Caco-2 (cell line): Measurements from ENCODE around the gene INSYN1. TPM values are rescaled to one million over a fixed set of nuclear protein-coding genes. Genes with fewer than 3 reads are reported as not detected.

Source experiments
- BruUV-seq: library from RNA; stranded (reverse); fragments of 400-500 nt; replicated peaks from 2 replicates; lab custom pipeline; 2021; lab: Mats Ljungman, UMichigan
- CTCF ChIA-PET: fragments of 300-600 bp; sonication (Branson Sonifier 250); formaldehyde crosslinking; loops from one replicate; lab custom pipeline; 2022; ENCODE audit warnings: antibody characterized with exemption; lab: Charles Lee
- POLR2A ChIA-PET: fragments of 300-600 bp; sonication (Branson Sonifier 250); formaldehyde crosslinking; loops from one replicate; lab custom pipeline; 2022; ENCODE audit warnings: antibody characterized with exemption; lab: Charles Lee
- DNase-seq, 2 experiments: peaks; one replicate each; pipeline versions ENCODE4 v3.0.0 to v3.0.0-alpha.2; 2020 to 2022
- H3K27me3 ChIP-seq: replicated peaks from 2 replicates; pipeline ENCODE4 v1.6.0; 2011; ENCODE audit warnings: low read length; ENCODE audit not compliant: control insufficient read depth, insufficient read depth
- H3K36me3 ChIP-seq: 2 replicates; pipeline ENCODE4 v1.5.1; 2011; ENCODE audit warnings: low read length; ENCODE audit not compliant: control insufficient read depth, insufficient read depth
- H3K4me1 ChIP-seq: fragments of 250-450 bp; sonication (Bioruptor Pico); 2 replicates; pipeline ENCODE4 v1.5.1; 2020; ENCODE audit warnings: mild to moderate bottlenecking
- H3K4me3 ChIP-seq: 2 replicates; pipeline ENCODE4 v1.5.1; 2011; ENCODE audit warnings: low read depth, mild to moderate bottlenecking, control low read depth, low read length
- H3K9me3 ChIP-seq: fragments of 250-450 bp; sonication (Bioruptor Pico); 2 replicates; pipeline ENCODE4 v1.5.1; 2020; ENCODE audit warnings: mild to moderate bottlenecking, moderate library complexity
- H3K27ac Mint-ChIP-seq: one replicate; pipeline ENCODE4 v1.8.0; 2022; ENCODE audit warnings: mixed read lengths; ENCODE audit not compliant: unreplicated experiment
- H3K27me3 Mint-ChIP-seq: one replicate; pipeline ENCODE4 v1.8.0; 2022; ENCODE audit warnings: mixed read lengths; ENCODE audit not compliant: insufficient read depth, unreplicated experiment
- H3K36me3 Mint-ChIP-seq: one replicate; pipeline ENCODE4 v1.8.0; 2022; ENCODE audit warnings: mild to moderate bottlenecking, mixed read lengths; ENCODE audit not compliant: insufficient read depth, unreplicated experiment
- H3K4me1 Mint-ChIP-seq: one replicate; pipeline ENCODE4 v1.8.0; 2022; ENCODE audit warnings: low read depth, mixed read lengths; ENCODE audit not compliant: unreplicated experiment
- H3K4me3 Mint-ChIP-seq: one replicate; pipeline ENCODE4 v1.8.0; 2022; ENCODE audit warnings: mild to moderate bottlenecking, moderate library complexity, mixed read lengths; ENCODE audit not compliant: unreplicated experiment
- H3K9me3 Mint-ChIP-seq: one replicate; pipeline ENCODE4 v1.8.0; 2022; ENCODE audit warnings: mixed read lengths; ENCODE audit not compliant: unreplicated experiment
- CTCF ChIP-seq, 2 experiments: fragments of 200-600 bp in 1 of 2; IDR thresholded peaks; 1 replicate in 1 of 2; 2 replicates in 1 of 2; pipeline versions ENCODE4 v1.5.1 to v1.8.0; 2011 to 2022; ENCODE audit warnings: antibody characterized with exemption in 1 of 2, control low read depth in 1 of 2, inconsistent platforms in 1 of 2, low read depth in 1 of 2, low read length in 1 of 2, mild to moderate bottlenecking in 1 of 2, moderate library complexity in 1 of 2; ENCODE audit not compliant: insufficient read depth in 1 of 2, severe bottlenecking in 1 of 2, unreplicated experiment in 1 of 2
- intact Hi-C: fragments of 100-400 bp; cut with micrococcal nuclease; formaldehyde crosslinking; loops from one replicate; pipeline ENCODE4 v1.10.0; 2022; ENCODE audit not compliant: unreplicated experiment
- total RNA-seq: library from RNA; stranded (reverse); gene quantifications from 2 replicates; pipeline ENCODE4 v1.2.3, GENCODE V29; 2022

Gene INSYN1
- total RNA-seq, 1 experiment from 2014 or later: 0.41 TPM

- no peak for TF ChIP-seq CTCF (IDR thresholded peaks at IDR 0.05; ENCODE audit: insufficient read depth in 1 of 2, low read depth in 1 of 2, low read length in 1 of 2, severe bottlenecking in 1 of 2, unreplicated experiment in 1 of 2)
- no peak for DNase-seq
- CTCF ChIA-PET: no interaction called here
Measured at GRCh38 chr15:73766598-73766997, 13.4 kb upstream of the INSYN1 start.

GRCh38 chr15:73765778-73766177 lies 12.6 kb upstream of the INSYN1 start:
- H3K9me3 Mint-ChIP-seq: peaks cover 9% of the 10 kb centered on the region
- BruUV-seq: no TSS peak
- no peaks in the 10 kb centered on the region for H3K27me3 ChIP-seq

More at GRCh38 chr15:73766598-73766997, 13.4 kb upstream of the INSYN1 start:
- no peaks in the 10 kb centered on the region for H3K36me3 ChIP-seq
- Mint-ChIP-seq H3K9me3 (peaks cover 9% of the 10 kb centered on the region), H3K4me3 (no peak overlapping the region), H3K4me1 (no peaks in the 10 kb centered on the region), H3K27me3 (peaks cover 32% of the 10 kb centered on the region), H3K36me3 (no peaks in the 10 kb centered on the region), H3K27ac (no peak overlapping the region)
- no peak overlapping the region for H3K4me3 ChIP-seq
- intact Hi-C loops: no loop called here
- no peaks in the 10 kb centered on the region for H3K9me3 ChIP-seq
- H3K27me3 ChIP-seq: no peaks in the 10 kb centered on the region; the same call in 1 of the 2 replicates
- no peaks in the 10 kb centered on the region for H3K4me1 ChIP-seq
- no TSS peak for BruUV-seq
- POLR2A ChIA-PET: no interaction called here

GRCh38 chr15:73763931-73764330 lies 10.8 kb upstream of the INSYN1 start:
- no peaks in the 10 kb centered on the region for H3K27me3 ChIP-seq
- Mint-ChIP-seq H3K4me1 (no peaks in the 10 kb centered on the region), H3K27ac (no peak overlapping the region), H3K36me3 (no peaks in the 10 kb centered on the region), H3K9me3 (peaks cover 9% of the 10 kb centered on the region), H3K27me3 (peaks cover 16% of the 10 kb centered on the region), H3K4me3 (no peak overlapping the region)
- H3K36me3 ChIP-seq: no peaks in the 10 kb centered on the region
- H3K9me3 ChIP-seq: no peaks in the 10 kb centered on the region
- ChIA-PET POLR2A (no interaction called here), CTCF (no interaction called here)
- no peak for DNase-seq
- no peak for TF ChIP-seq CTCF (IDR thresholded peaks at IDR 0.05; ENCODE audit: insufficient read depth in 1 of 2, low read depth in 1 of 2, low read length in 1 of 2, severe bottlenecking in 1 of 2, unreplicated experiment in 1 of 2)
- H3K4me1 ChIP-seq: no peaks in the 10 kb centered on the region
- no peak overlapping the region for H3K4me3 ChIP-seq
- BruUV-seq: no TSS peak
- intact Hi-C loops: no loop called here

More at GRCh38 chr15:73765778-73766177, 12.6 kb upstream of the INSYN1 start:
- Mint-ChIP-seq H3K27ac (no peak overlapping the region), H3K36me3 (no peaks in the 10 kb centered on the region), H3K4me3 (no peak overlapping the region), H3K4me1 (no peaks in the 10 kb centered on the region), H3K27me3 (peaks cover 27% of the 10 kb centered on the region)
- ChIA-PET CTCF (no interaction called here), POLR2A (no interaction called here)
- Histone ChIP-seq H3K4me1 (no peaks in the 10 kb centered on the region), H3K36me3 (no peaks in the 10 kb centered on the region), H3K9me3 (no peaks in the 10 kb centered on the region), H3K4me3 (no peak overlapping the region)
- no peak for DNase-seq
- no peak for TF ChIP-seq CTCF (IDR thresholded peaks at IDR 0.05; ENCODE audit: insufficient read depth in 1 of 2, low read depth in 1 of 2, low read length in 1 of 2, severe bottlenecking in 1 of 2, unreplicated experiment in 1 of 2)
- intact Hi-C loops: no loop called here
